SK-N-MC (cell line): ENCODE results near the gene KRT82.

Experiments
- DNase-seq: peaks from one replicate; pipeline ENCODE4 v3.0.0-alpha.2; 2011; ENCODE audit warnings: low read depth, low spot score
- H3K27ac ChIP-seq: fragments of 200-600 bp; sonication (generic); 2 replicates; pipeline ENCODE4 v1.5.1; 2016; ENCODE audit warnings: mixed run types
- H3K36me3 ChIP-seq: fragments of 200-600 bp; sonication (generic); 2 replicates; pipeline ENCODE4 v1.6.1; 2017; ENCODE audit warnings: antibody characterized with exemption, low read length, mixed read lengths; ENCODE audit not compliant: insufficient read depth
- H3K4me3 ChIP-seq: fragments of 200-600 bp; sonication (generic); 2 replicates; pipeline ENCODE4 v1.5.1; 2016
- H3K9ac ChIP-seq: fragments of 200-600 bp; sonication (generic); 2 replicates; pipeline ENCODE4 v1.8.0; 2017; ENCODE audit warnings: mixed run types, mixed read lengths; ENCODE audit not compliant: insufficient read length
- H3K9me3 ChIP-seq: fragments of 200-600 bp; sonication (generic); 2 replicates; pipeline ENCODE4 v1.6.1; 2017; ENCODE audit warnings: low read depth, mild to moderate bottlenecking, antibody characterized with exemption, low read length, moderate library complexity, mixed read lengths
- EZH2 ChIP-seq: fragments of 200-600 bp; sonication (generic); IDR thresholded peaks from one replicate; pipeline ENCODE4 v1.6.1; 2017; ENCODE audit warnings: antibody characterized with exemption
- FOXP2 ChIP-seq: optimal IDR thresholded peaks from 2 replicates; pipeline ENCODE3; 2011; ENCODE audit warnings: mild to moderate bottlenecking, moderate library complexity; ENCODE audit not compliant: insufficient read depth; ENCODE audit errors: extremely low read length, control extremely low read depth
- POLR2AphosphoS5 ChIP-seq: IDR thresholded peaks from 2 replicates; pipeline ENCODE4 v1.6.1; 2012; ENCODE audit warnings: mild to moderate bottlenecking, low read depth, low read length, borderline replicate concordance

Gene KRT82

DNA sequence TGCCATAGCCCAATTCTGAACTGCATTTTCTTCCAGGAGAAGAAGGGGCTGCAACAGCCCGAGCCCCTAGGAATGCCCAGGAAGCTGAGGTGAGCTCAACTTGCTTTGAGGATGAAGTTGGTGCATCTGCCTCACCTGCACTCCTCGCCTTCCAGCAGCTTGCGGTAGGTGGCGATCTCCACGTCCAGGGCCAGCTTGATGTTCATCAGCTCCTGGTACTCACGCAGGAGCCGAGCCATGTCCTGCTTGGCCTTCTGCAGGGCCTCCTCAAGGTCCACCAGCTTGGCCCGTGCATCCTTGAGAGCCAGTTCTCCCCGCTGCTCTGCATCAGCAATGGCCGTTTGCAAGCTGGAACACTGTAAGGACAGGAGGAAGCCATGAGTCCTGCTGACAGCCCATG, 22.0 kb upstream of the KRT82 start:
- Histone ChIP-seq H3K9me3 (no peaks in the 10 kb centered on the region), H3K27ac (no peak overlapping the region), H3K9ac (no peak overlapping the region), H3K4me3 (no peak overlapping the region), H3K36me3 (no peaks in the 10 kb centered on the region)
- no peak for DNase-seq
- no peak for TF ChIP-seq EZH2
- TF ChIP-seq POLR2AphosphoS5 = no peak
- no peak for TF ChIP-seq FOXP2

DNA sequence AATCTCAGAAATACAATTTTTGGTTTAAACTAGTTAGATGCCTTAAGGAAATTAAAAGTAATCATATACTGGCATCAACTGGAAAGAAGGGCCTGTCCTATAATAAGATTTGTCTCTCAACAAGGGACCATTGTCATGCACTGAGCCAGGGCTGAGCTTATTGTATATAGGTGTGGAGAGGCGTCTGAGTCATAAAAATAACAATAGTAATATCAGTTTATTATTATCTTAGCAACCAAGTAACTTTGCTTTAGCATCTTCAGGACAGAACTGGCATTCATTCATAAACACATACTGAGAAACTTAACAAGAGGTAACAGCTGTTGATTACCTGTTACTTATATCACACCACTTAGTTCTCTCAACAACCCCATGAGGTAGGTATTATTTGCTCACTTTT, 20.9 kb upstream of the KRT82 start:
- H3K4me3 ChIP-seq = no peak overlapping the region
- DNase-seq = no peak
- no peak overlapping the region for H3K9ac ChIP-seq
- no peaks in the 10 kb centered on the region for H3K9me3 ChIP-seq
- no peaks in the 10 kb centered on the region for H3K36me3 ChIP-seq
- no peak overlapping the region for H3K27ac ChIP-seq
- TF ChIP-seq FOXP2 = no peak
- TF ChIP-seq EZH2 = no peak

DNA sequence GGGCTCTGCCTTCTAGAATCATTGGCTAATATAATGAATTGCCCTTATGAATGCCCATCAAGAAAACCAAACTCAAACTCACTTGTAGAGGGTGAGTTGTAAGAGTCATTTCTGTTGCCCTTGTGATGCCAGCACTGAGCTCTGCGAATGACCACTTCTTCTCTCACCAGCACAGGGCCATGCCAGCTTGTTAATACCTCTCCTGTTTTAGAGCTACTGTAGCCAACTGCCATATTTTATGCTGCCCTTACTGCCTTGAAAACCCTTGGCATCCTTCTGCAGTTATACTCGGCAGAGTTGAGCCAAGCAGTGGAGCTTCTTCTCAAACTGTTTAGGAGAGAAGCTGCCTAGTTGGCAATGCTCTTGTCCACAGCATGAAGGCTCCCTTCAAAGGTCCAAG, 19.9 kb upstream of the KRT82 start:
- no peaks in the 10 kb centered on the region for H3K9me3 ChIP-seq
- DNase-seq = no peak
- no peak for TF ChIP-seq EZH2
- no peak for TF ChIP-seq POLR2AphosphoS5
- TF ChIP-seq FOXP2 = no peak

DNA sequence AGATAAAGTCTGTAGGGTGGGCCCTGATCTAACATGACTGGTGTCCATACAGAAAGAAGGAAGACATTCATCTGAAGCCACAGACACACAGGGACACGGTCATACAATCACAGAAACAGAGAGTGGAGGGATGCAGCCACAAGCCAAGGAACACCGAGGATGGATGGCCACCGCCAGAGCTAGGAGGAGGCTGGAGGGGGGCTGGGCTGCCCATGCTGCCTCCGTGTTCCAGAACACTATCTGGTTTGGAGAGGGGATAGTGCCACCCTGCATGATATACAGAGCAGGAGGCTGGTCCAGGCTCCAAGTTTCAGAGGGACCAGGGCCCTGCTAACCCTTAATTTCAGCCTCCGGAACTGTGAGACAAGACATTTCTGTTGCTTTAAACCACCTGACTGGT, 19.3 kb upstream of the KRT82 start:
- H3K27ac ChIP-seq = no peak overlapping the region
- DNase-seq = no peak
- H3K9me3 ChIP-seq = no peaks in the 10 kb centered on the region
- no peak for TF ChIP-seq POLR2AphosphoS5
- TF ChIP-seq FOXP2 = no peak
- no peak for TF ChIP-seq EZH2
- no peak overlapping the region for H3K9ac ChIP-seq
- H3K36me3 ChIP-seq = no peaks in the 10 kb centered on the region
- no peak overlapping the region for H3K4me3 ChIP-seq

More for the DNA sequence above, 19.9 kb upstream of the KRT82 start:
- no peak overlapping the region for H3K9ac ChIP-seq
- H3K36me3 ChIP-seq = no peaks in the 10 kb centered on the region
- no peak overlapping the region for H3K27ac ChIP-seq
- no peak overlapping the region for H3K4me3 ChIP-seq

DNA sequence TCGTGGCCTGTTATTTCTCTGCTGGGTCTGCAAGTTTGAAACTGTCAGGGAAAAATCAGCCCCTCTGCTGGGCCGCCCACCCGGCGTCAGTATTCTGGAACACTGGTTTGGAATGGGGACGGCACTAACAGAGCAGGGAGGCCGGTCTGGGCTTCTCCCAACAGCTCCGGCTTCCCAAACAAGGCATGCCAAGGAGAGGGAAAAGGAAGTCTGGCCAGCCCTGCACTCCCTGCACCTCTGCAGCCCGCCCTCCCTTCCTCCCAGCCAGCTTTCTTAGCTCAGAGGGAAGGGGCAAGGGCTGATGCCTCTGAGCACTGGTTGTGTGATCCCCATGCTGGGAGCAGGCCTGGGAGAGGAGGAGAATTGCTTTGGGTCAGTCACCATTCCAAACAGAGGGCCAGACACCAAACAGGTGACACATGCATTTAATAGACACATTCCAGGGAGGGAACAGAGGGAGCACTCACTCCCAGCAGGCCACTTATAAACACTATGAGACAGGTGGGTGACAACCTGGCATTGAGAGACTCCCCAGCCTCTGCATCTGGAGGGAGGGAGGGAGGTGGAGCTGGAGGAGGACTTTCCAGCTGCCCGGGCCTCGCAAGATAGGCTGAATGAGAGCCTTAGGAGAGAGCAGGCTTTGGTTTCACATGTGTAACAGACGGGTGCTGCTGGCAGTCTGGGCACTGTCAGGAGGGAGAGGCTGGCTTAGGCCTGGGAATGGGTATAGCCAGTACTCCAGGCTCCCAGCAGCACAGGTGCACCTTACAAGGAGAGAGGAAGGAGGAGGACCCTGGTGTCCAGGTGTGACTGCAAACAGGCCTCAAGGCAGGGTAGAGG, 17.7 kb upstream of the KRT82 start:
- H3K9me3 ChIP-seq = no peaks in the 10 kb centered on the region
- TF ChIP-seq FOXP2 = no peak
- TF ChIP-seq POLR2AphosphoS5 = no peak
- TF ChIP-seq EZH2 = no peak
- H3K4me3 ChIP-seq = no peak overlapping the region
- no peak overlapping the region for H3K9ac ChIP-seq
- no peaks in the 10 kb centered on the region for H3K36me3 ChIP-seq
- DNase-seq = no peak
- H3K27ac ChIP-seq = no peak overlapping the region

DNA sequence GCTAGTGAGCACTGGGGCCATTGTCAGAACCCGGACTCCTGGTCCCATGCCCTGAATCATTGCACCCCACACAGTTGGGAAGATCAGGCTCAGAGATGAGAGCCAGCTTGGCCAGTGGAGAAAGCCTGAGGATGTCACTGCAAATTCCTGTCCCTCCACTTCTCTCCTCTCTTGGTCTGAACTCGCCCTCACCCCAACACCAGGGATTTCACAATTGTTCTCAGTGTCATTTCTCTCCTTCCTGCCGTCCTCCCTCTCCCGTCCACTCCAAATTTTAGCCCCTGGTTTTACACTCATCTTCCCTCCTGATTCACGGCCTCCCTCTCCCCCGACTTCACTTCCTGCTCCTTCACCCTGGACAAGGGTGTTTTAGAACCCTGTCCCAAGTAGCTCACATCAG, 16.9 kb upstream of the KRT82 start:
- Histone ChIP-seq H3K36me3 (no peaks in the 10 kb centered on the region), H3K9ac (no peak overlapping the region), H3K9me3 (no peaks in the 10 kb centered on the region), H3K27ac (no peak overlapping the region), H3K4me3 (no peak overlapping the region)
- TF ChIP-seq EZH2 (no peak), FOXP2 (no peak), POLR2AphosphoS5 (no peak)
- no peak for DNase-seq

DNA sequence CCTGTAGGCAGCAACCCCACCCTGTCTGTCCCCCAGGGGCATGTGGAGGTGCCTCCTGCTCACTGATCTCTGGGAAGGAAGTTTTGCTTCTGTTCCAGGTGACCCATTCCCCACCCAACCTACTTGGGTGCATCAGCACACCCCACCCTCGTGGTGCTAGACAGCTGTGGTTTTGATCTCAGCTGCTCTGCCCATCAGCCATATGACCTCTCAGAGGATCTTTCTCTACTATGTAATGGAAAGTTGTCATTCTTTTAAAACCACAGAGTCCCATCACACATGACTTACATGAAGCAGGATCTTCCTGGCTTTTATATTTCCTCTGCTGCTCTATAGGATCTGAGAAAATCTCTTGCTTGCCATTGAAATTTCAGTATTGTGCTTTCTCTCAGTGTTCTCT, 13.5 kb upstream of the KRT82 start:
- no peak for TF ChIP-seq FOXP2
- TF ChIP-seq EZH2 = no peak
- no peak for TF ChIP-seq POLR2AphosphoS5
- no peaks in the 10 kb centered on the region for H3K36me3 ChIP-seq
- H3K4me3 ChIP-seq = no peak overlapping the region
- H3K9me3 ChIP-seq = no peaks in the 10 kb centered on the region
- no peak for DNase-seq
- H3K9ac ChIP-seq = no peak overlapping the region
- H3K27ac ChIP-seq = no peak overlapping the region

DNA sequence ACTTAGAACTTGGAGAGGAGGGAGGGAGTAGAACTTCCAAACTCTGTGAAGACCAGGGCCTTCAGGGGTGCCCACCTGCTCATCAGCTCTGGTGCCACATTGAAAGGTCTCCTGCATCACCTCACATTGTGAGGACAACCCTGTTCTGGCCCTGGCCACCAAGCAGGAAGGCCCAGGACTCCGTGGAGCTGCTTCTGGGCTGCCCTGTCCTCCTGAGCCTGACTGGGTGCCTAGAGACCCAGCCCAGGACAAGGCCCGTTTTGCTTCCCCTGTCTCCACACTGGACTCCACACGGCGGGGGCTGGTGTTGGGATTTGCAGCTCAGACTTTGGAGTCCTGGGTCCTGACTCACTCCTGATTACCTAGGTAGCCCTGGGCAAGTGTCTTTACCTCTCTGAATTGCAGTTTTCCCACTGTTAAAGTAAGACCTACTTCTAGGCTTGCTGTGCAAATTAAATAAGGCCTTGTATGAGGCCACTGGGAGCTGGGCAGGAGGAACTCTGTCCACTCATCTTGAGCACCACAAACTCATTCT, 12.5 kb upstream of the KRT82 start:
- no peaks in the 10 kb centered on the region for H3K36me3 ChIP-seq
- no peak overlapping the region for H3K9ac ChIP-seq
- no peak overlapping the region for H3K27ac ChIP-seq
- no peak overlapping the region for H3K4me3 ChIP-seq
- H3K9me3 ChIP-seq = no peaks in the 10 kb centered on the region
- no peak for DNase-seq
- TF ChIP-seq EZH2 = no peak
- no peak for TF ChIP-seq POLR2AphosphoS5
- TF ChIP-seq FOXP2 = no peak
